GM12873 (cell line): ENCODE measurements around the gene NFAM1.

ENCODE experiments used
- CTCF ChIP-seq: IDR thresholded peaks from 2 replicates; pipeline ENCODE4 v1.5.1; 2012; ENCODE audit warnings: low read depth, mild to moderate bottlenecking, moderate library complexity, low read length, control low read depth; ENCODE audit not compliant: insufficient read depth; ENCODE audit errors: missing control alignments

Gene NFAM1

GRCh38 chr22:42432020-42432596, at the start of gene NFAM1:
NFAM1 (minus strand) TSS chr22:42432403; CDS start chr22:42432357, 46 bp downstream.
- no peak for TF ChIP-seq CTCF

- no peak for TF ChIP-seq CTCF
These were observed 42.9 kb upstream of the NFAM1 start for GRCh38 chr22:42475122-42475521.

GRCh38 chr22:42473484-42474193, 41.4 kb upstream of the NFAM1 start:
- TF ChIP-seq CTCF, result peak; percentile 80

- no peak for TF ChIP-seq CTCF
These were observed 40.5 kb upstream of the NFAM1 start for GRCh38 chr22:42472671-42473070.

- no peak for TF ChIP-seq CTCF
These were observed 39.2 kb upstream of the NFAM1 start for GRCh38 chr22:42471441-42471840.

- TF ChIP-seq CTCF, result no peak
These were observed 38.3 kb upstream of the NFAM1 start for GRCh38 chr22:42470366-42471082.

GRCh38 chr22:42468841-42469240, 36.6 kb upstream of the NFAM1 start:
- TF ChIP-seq CTCF, result no peak
